Upper lobe of left lung (tissue), 4 donors: Measurements from ENCODE around the gene CNPY4.

Experiments used
- POLR2A ChIP-seq, 4 donors: fragments of 450-650 bp; IDR thresholded peaks; one replicate each; pipeline ENCODE4 v1.5.1; 2016 to 2017; ENCODE audit warnings: antibody characterized with exemption in 4 of 4, mild to moderate bottlenecking in 2 of 4
- POLR2AphosphoS5 ChIP-seq, 2 donors: sonication (generic); formaldehyde crosslinking; IDR thresholded peaks; one replicate each; pipeline ENCODE4 v1.5.1; 2017; ENCODE audit warnings: antibody characterized with exemption in 2 of 2
- TF ChIP-seq, protein P1 (sequence below), 6 experiments: fragments of 450-650 bp in 4 of 6; fragments of 200-600 bp in 2 of 6; sonication (generic) in 2 of 6; IDR thresholded peaks; one replicate each; pipeline ENCODE4 v1.5.1; 2016 to 2019; ENCODE audit warnings: antibody characterized with exemption in 6 of 6

DNA sequence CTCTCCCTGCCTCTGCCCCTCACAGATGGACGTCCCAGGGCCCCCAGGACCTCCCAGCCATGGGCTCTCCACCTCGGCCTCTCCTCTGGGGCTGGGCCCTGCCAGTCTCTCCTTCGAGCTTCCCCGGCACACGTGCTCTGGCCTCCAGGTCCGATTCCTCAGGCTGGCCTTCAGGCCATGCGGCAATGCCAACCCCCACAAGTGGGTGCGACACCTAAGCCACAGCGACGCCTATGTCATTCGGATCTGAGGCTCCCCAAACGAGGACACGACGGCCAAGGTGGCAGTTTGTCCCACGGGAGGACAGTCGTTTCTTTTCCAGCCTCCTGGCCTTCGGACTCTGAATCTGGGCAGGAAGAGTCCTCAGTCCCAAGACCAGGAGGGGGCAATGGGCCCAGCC lies 12.8 kb upstream of the CNPY4 start:
- TF ChIP-seq, protein P1, sequence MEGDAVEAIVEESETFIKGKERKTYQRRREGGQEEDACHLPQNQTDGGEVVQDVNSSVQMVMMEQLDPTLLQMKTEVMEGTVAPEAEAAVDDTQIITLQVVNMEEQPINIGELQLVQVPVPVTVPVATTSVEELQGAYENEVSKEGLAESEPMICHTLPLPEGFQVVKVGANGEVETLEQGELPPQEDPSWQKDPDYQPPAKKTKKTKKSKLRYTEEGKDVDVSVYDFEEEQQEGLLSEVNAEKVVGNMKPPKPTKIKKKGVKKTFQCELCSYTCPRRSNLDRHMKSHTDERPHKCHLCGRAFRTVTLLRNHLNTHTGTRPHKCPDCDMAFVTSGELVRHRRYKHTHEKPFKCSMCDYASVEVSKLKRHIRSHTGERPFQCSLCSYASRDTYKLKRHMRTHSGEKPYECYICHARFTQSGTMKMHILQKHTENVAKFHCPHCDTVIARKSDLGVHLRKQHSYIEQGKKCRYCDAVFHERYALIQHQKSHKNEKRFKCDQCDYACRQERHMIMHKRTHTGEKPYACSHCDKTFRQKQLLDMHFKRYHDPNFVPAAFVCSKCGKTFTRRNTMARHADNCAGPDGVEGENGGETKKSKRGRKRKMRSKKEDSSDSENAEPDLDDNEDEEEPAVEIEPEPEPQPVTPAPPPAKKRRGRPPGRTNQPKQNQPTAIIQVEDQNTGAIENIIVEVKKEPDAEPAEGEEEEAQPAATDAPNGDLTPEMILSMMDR (IDR thresholded peaks at IDR 0.05): no peak
- no peak for TF ChIP-seq POLR2AphosphoS5 (IDR thresholded peaks at IDR 0.05)
- no peak for TF ChIP-seq POLR2A (IDR thresholded peaks at IDR 0.05)
